Measurements from ENCODE around the gene PIK3R6. TPM values are rescaled to one million over a fixed set of nuclear protein-coding genes. Genes with fewer than 3 reads are reported as not detected.

PIK3R6 gene
- total and polyA plus RNA-seq, 2 of the 4 experiments (the other 2 are of a cell fraction) = not detected

DNA sequence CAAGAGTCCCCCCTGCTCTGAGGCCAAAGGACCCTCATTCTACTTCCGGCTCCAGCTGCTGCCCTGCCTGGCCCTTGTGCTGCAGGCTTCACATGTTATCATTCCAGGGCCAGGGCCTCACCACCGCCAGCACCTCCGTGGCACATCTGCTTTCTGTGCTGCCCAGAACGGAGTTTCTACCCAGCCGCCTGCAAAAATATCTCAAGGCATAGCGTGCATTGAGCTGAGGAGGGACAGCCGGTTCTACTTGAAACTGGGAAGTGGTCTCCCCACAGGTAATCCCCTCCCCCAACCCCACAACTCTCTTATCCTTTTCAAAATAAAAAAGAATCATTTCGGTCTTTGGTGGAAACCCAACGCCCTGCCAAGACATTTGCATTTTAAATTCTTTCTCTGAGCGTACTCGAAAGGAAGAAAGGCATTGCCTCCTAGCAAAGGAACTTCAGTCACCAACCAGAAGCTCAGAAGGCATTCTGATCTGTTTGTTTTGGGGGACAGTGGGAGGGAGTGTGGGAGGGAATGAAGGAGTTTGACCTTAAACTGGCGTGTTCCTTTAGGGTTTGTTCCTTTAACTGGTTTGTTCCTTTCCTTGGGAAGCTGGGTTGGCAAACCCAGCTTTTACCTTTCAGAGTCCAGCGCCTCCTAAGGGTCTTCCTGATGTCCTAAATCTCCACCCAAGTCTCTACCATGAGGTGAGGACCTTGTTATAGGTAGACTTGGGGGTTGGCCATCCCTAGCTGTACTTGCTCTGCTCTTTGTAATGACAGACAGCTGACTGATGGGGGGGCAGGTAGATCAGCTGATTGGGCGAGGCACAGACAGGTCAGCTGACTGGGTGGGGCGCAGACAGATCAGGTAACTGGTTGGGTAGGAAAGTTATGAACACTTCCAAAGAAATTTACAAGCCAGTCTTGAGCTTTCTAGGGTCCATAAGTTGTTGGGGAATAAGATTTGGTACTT is 33.4 kb upstream of the PIK3R6 start:
- no peak for DNase-seq
- no peak overlapping the region for H3K27ac ChIP-seq (ENCODE audit: insufficient read depth, low read length)
- H3K4ac ChIP-seq (ENCODE audit: low read depth, low read length) = no peak overlapping the region
- H2BK20ac ChIP-seq (ENCODE audit: low read depth, low read length) = no peak overlapping the region
- H3K4me3 ChIP-seq (ENCODE audit: insufficient read depth, low read depth, low read length) = no peak overlapping the region
- H3K4me1 ChIP-seq (ENCODE audit: control insufficient read depth, insufficient read depth, low read length) = no peaks in the 10 kb centered on the region
- no peaks in the 10 kb centered on the region for H3K9me3 ChIP-seq (ENCODE audit: control insufficient read depth, insufficient read depth, low read length)
- H4K20me1 ChIP-seq (ENCODE audit: insufficient read depth, low read length) = no peaks in the 10 kb centered on the region
- H3K27me3 ChIP-seq (ENCODE audit: control insufficient read depth, insufficient read depth, low read length) = no peaks in the 10 kb centered on the region; the same call in 1 of the 2 replicates
- no peak overlapping the region for H2BK120ac ChIP-seq (ENCODE audit: low read depth, low read length)
- intact Hi-C loops (cut with micrococcal nuclease) = no loop called here
- no peak overlapping the region for H2BK15ac ChIP-seq (ENCODE audit: low read depth, low read length)
- TF ChIP-seq RFX5 (IDR thresholded peaks at IDR 0.05; ENCODE audit: low read depth, low read length) = no peak
- TF ChIP-seq, protein P1, sequence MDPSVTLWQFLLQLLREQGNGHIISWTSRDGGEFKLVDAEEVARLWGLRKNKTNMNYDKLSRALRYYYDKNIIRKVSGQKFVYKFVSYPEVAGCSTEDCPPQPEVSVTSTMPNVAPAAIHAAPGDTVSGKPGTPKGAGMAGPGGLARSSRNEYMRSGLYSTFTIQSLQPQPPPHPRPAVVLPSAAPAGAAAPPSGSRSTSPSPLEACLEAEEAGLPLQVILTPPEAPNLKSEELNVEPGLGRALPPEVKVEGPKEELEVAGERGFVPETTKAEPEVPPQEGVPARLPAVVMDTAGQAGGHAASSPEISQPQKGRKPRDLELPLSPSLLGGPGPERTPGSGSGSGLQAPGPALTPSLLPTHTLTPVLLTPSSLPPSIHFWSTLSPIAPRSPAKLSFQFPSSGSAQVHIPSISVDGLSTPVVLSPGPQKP (IDR thresholded peaks at IDR 0.05; ENCODE audit: borderline replicate concordance, low read depth, low read length) = no peak
- TF ChIP-seq CHD1 (IDR thresholded peaks at IDR 0.05; ENCODE audit: low read depth, low read length) = no peak
- no peak for TF ChIP-seq MAZ (IDR thresholded peaks at IDR 0.05; ENCODE audit: borderline replicate concordance, low read depth, low read length)
- TF ChIP-seq MXI1 (IDR thresholded peaks at IDR 0.05; ENCODE audit: borderline replicate concordance, low read depth, low read length) = no peak
- BruUV-seq (replicated peaks) = no TSS peak
- no peak overlapping the region for H2AK5ac ChIP-seq (ENCODE audit: low read depth, low read length)
- in situ Hi-C loops (cut with MboI; ENCODE audit: low sequenced_read_pairs) = no loop called here
- CTCF ChIA-PET = no interaction called here
- H3K9ac ChIP-seq (ENCODE audit: low read depth, low read length) = no peak overlapping the region
- no peak overlapping the region for H3K56ac ChIP-seq (ENCODE audit: extremely low read depth, insufficient read depth, low read length)
- WGBS, 2 experiments (ENCODE audit: extremely low coverage in 2 of 2, insufficient read length in 1 of 2) = 58% methylated on average over 2 of the region's 15 CpGs; no CpG with 5 or more reads in 1 of the 2 experiments
- no peak overlapping the region for H4K5ac ChIP-seq (ENCODE audit: low read depth, low read length)
- dilution Hi-C loops (cut with HindIII; ENCODE audit: low sequenced_read_pairs, unreplicated experiment) = no loop called here
- no peak overlapping the region for H4K91ac ChIP-seq (ENCODE audit: insufficient read depth, low read depth, low read length)
- no peak overlapping the region for H3K23ac ChIP-seq (ENCODE audit: low read depth, low read length)
- no peak overlapping the region for H2AK9ac ChIP-seq (replicated peaks; ENCODE audit: low read depth, low read length, poor library complexity)
- H3K4me2 ChIP-seq (ENCODE audit: low read depth, low read length) = no peak overlapping the region
- no peaks in the 10 kb centered on the region for H3K9me1 ChIP-seq (ENCODE audit: insufficient read depth, low read length)
- no peak overlapping the region for H4K8ac ChIP-seq (ENCODE audit: low read depth in 2 of 2, low read length in 2 of 2)
- no peak overlapping the region for H3K14ac ChIP-seq (replicated peaks; ENCODE audit: low read depth, low read length)
- H2BK5ac ChIP-seq (ENCODE audit: low read depth, low read length, poor library complexity, severe bottlenecking) = no peak overlapping the region
- no peaks in the 10 kb centered on the region for H3K79me1 ChIP-seq (ENCODE audit: low read depth in 1 of 2, low read length in 2 of 2)
- no peaks in the 10 kb centered on the region for H3K36me3 ChIP-seq (ENCODE audit: control insufficient read depth, insufficient read depth, low read length)
- POLR2A ChIA-PET (ENCODE audit: unreplicated experiment) = no interaction called here
- H2AFZ ChIP-seq (replicated peaks; ENCODE audit: low read length, poor library complexity) = no peak overlapping the region
- H3K18ac ChIP-seq (ENCODE audit: low read depth, low read length) = no peak overlapping the region
- no peak for ATAC-seq (ENCODE audit: low read depth)
